HG03342 (cell line): ENCODE measurements around the gene LYST.
"Not testable (repeated sequence)": the region's sequence is repeated elsewhere in the genome, so short reads cannot be mapped to it uniquely, and the experiment has no call there.

Source experiments
- ATAC-seq: cut with Tn5 transposase; IDR thresholded peaks from one replicate; pipeline ENCODE4 v1.9.1; 2021; ENCODE audit warnings: mild to moderate bottlenecking, moderate library complexity; ENCODE audit not compliant: unreplicated experiment

Gene LYST

GRCh38 chr1:235859789-235860188 is 6.9 kb downstream of the LYST start:
- ATAC-seq: no peak

- ATAC-seq: no peak
Measured at GRCh38 chr1:235858766-235859165, 7.9 kb downstream of the LYST start.

- ATAC-seq: no peak
Measured at GRCh38 chr1:235857756-235858155, 8.9 kb downstream of the LYST start.

GRCh38 chr1:235855811-235856429 is 10.8 kb downstream of the LYST start:
- peak; percentile 47 for ATAC-seq

- peak; percentile 59 for ATAC-seq
Measured at GRCh38 chr1:235854347-235854746, 12.4 kb downstream of the LYST start.

GRCh38 chr1:235853653-235854052 is 13.1 kb downstream of the LYST start:
- no peak for ATAC-seq

- ATAC-seq: no peak
Measured at GRCh38 chr1:235852887-235853286, 13.8 kb downstream of the LYST start.

- no peak for ATAC-seq
Measured at GRCh38 chr1:235851939-235852338, 14.8 kb downstream of the LYST start.

GRCh38 chr1:235848251-235848650 is 18.5 kb downstream of the LYST start:
- ATAC-seq: not testable (repeated sequence)

GRCh38 chr1:235845656-235846107 is 21.0 kb downstream of the LYST start:
- ATAC-seq: not testable (repeated sequence)

GRCh38 chr1:235844776-235845175 is 21.9 kb downstream of the LYST start:
- no peak for ATAC-seq

- peak; percentile 68 for ATAC-seq
Measured at GRCh38 chr1:235843461-235843961, 23.2 kb downstream of the LYST start.

GRCh38 chr1:235841938-235842545 is 24.7 kb downstream of the LYST start:
- peak; percentile 86 for ATAC-seq

- ATAC-seq: no peak
Measured at GRCh38 chr1:235838021-235838420, 28.7 kb downstream of the LYST start.

- ATAC-seq: no peak
Measured at GRCh38 chr1:235835226-235835625, 31.5 kb downstream of the LYST start.

- ATAC-seq: no peak
Measured at GRCh38 chr1:235834620-235835019, 32.1 kb downstream of the LYST start.

- ATAC-seq: no peak
Measured at GRCh38 chr1:235832011-235832410, 34.7 kb downstream of the LYST start.

- ATAC-seq: peak; percentile 99
Measured at GRCh38 chr1:235831148-235831547, 35.6 kb downstream of the LYST start.

GRCh38 chr1:235826102-235826854 is 40.4 kb downstream of the LYST start:
- ATAC-seq: no peak

- no peak for ATAC-seq
Measured at GRCh38 chr1:235825229-235825628, 41.5 kb downstream of the LYST start.

- no peak for ATAC-seq
Measured at GRCh38 chr1:235823684-235824083, 43.0 kb downstream of the LYST start.

- ATAC-seq: no peak
Measured at GRCh38 chr1:235822685-235823084, 44.0 kb downstream of the LYST start.
